Activated CD4-positive, alpha-beta T cell treated with anti-CD3 and anti-CD28 coated beads for 24 hours (primary cell): Measurements from ENCODE around the gene APOBEC4.
"Not testable (repeated sequence)": the region's sequence is repeated elsewhere in the genome, so short reads cannot be mapped to it uniquely, and the experiment has no call there.

Source experiments
- DNase-seq, 2 donors: peaks; one replicate each; pipeline ENCODE4 v3.0.0-alpha.2; 2020; ENCODE audit warnings: low read depth in 2 of 2

The APOBEC4 gene

DNA sequence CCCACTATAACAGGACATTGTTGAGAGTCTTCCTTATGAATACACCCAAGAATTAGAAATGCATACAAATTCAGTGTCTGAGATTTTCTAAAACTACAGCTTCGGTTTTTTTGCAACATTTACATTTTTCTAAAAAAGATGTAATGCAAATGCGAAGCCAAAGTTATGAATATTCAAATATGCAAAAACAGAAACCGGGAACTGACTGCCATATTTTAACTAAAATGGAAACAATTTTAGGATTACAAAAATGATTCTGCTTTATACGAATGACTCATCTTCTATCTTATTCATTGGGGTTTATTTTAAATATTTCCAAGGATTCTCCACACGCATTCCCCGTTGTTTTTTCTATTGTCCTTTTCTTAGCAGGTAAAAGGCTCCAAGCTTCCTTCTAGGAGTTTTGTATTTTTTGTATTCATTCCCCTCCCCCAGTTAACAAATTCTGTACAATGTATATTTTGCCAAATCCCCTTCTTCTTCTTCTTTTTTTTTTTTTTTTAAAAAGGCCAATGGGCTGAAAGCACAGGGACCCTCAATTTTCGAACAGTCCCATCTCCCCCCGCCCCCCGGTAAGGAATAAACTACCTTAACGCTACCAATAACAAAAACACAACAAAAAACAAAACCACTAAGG is 18.6 kb downstream of the APOBEC4 start:
- no peak for DNase-seq

DNA sequence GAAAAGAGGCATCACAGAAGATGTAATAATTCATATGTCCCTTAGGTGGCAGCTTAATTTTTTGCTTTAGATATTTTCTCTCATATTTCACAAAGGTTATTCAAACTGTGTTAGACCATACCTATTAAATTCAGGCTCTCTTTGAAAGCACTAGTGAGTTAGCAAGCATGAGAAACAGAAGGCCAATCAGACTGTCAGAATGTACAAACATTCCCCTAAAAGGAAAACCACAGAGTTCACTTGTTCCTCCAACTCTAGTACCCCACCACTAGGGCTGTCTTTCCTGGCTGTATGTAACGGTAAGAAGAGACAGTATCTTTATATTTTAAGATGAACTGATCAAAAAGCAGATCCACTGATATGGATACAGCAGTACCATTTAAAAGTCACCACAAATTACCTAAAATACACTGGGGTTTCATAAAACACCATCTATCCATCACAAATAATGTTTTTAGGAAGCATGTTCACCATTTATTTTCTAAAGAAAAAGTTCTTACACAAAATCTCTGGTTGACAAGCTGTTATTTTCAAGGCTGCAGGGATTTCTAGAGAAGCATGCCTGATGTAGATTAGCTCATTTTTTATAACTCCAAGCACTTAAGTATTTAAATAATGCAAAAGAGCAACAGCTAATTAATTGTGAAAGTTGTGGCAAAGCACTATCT is 19.3 kb downstream of the APOBEC4 start:
- no peak for DNase-seq

GRCh38 chr1:183632964-183633363 is 20.2 kb downstream of the APOBEC4 start:
- no peak for DNase-seq

DNA sequence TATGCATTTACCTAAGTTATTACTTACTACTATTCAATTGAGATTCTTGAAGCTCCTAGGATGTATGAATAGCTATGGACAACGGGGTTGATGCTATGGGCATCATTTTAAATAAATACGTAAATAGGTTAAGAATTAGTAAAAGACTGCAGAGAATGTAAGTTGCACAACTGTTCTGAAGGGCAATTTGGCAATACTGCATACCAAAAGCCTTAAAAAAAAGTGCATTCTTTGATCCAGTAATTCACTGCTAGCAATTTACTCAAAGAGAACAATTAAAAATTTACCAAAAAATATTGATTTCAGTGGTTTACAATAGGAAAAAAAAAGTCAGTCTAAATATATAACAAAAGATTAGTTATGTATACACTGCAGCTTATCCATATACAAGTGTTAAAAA is 21.0 kb downstream of the APOBEC4 start:
- no peak for DNase-seq

DNA sequence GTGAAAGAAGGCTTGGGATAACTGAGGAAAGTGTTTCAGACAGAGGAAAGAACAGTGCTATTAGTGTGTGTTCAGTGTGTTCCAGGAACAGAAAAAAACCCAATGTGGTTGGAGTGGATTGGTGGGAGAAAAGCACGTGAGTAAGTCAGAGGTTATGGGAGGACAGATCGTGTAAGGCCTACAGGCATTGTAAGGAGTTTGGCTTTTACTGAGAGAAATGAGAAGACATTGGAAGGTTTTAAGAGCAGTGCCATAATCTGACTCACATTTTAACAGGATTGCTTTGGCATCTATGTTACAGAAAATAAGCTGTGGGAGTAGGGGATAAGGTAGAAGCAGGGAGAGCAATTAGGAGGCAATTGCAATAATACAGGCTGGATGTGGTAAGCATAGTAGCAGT is 22.4 kb downstream of the APOBEC4 start:
- no peak for DNase-seq

DNA sequence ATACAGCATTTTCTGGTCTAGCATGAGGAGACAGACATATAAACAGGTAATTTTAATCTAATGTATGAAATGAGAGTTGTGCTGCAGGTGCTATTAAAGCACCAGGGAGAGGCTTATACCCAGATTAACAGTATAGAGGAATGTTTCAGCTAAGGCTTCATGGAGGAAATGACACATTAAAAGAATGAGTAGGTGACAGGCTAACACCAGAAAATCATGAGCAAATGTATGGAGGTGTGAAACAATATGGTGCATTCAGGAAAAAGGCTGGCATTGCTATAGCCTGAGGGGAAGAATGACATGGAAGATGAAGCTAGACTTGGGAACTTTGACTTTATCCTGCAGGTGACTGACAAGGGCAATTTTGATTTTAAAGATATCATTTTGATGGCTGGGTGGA is 24.6 kb downstream of the APOBEC4 start:
- no peak for DNase-seq

DNA sequence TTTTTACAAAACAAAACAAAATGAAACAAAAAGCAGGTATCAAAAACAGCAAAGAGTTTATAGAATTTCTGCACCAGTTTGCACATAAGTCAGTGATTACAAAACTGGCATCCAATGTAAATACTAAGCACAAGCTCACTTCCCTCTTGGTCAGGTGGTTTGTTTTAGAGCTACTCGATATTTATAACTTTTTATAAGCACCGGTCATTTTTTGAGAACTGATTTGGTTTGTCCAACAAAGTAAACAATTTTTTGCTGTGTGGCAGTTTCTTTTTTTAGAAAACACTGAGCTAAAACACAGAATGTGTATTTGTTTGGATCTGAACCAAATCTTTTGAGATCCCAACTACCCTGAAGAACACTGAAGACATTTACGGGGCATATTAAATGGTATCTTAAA is 26.9 kb downstream of the APOBEC4 start:
- not testable (repeated sequence) for DNase-seq

- DNase-seq = no peak
Measured at GRCh38 chr1:183622884-183623785, 30.0 kb downstream of the APOBEC4 start.

DNA sequence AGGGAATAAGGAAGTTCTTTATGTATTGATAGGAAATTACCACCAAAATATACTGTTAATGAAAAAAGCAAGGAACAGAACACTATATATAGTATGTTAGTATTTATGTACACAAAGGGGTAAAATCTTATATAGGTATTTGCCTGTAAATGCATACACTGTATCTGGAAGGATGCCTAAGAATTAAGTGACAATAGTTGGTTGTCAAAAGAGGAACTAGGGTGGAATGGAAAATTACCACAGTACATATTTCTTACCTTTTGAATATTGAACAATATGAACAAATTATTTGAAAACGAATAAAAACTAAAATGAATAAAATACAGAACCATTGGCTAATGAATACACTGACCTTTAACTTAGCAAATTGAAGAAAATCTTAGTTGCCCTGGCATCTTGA is 31.1 kb downstream of the APOBEC4 start:
- no peak for DNase-seq

DNA sequence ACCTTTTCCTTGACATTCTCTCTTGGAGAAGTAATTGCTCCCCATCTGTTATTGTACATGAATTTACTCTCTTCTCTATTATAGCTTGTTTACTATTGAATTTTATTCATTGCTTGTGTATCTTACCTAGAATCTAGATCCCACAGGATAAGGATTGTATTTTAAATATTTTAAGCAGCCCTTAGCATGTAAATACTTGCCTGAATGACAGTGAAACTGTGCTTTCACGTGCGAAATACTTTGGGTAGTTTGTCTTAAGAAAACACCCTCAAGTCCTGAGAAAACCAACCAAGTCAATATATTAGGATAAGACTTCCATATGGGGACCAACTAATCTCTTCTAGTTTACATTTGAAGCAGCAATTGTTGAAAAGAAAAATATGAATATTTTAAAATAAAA is 32.8 kb downstream of the APOBEC4 start:
- DNase-seq = no peak

DNA sequence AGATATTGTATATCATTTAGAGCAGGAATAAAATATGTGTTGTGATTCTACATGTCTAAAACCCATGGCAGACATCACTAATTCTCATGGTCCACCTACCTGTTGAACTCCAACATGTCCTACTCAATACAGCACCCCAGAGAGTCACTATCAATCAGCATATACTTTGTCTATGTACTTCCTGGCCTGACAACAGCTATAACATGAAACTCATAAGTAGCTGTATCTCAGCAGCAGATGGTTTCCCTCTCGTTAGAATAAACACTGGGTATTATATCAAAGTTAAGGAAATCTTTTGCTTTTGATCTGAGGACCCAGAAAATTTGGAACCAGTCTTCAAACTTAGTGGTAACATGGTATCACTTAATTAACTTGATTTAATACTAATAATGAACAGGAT is 33.3 kb downstream of the APOBEC4 start:
- DNase-seq = no peak

DNA sequence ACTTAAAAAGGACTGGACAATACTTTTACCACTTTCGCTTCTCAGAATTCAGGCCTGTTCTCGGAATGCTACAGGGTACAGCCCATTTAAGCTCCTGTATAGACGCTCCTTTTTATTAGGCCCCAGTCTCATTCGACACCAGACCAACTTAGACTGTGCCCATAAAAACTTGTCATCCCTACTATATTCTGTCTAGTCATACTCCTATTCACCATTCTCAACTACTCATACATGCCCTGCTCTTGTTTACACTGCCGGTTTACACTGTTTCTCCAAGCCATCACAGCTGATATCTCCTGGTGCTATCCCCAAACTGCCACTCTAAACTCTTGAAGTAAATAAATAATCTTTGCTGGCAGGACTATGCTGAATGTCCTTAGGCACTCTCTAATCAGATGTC is 34.9 kb downstream of the APOBEC4 start:
- DNase-seq = not testable (repeated sequence)

DNA sequence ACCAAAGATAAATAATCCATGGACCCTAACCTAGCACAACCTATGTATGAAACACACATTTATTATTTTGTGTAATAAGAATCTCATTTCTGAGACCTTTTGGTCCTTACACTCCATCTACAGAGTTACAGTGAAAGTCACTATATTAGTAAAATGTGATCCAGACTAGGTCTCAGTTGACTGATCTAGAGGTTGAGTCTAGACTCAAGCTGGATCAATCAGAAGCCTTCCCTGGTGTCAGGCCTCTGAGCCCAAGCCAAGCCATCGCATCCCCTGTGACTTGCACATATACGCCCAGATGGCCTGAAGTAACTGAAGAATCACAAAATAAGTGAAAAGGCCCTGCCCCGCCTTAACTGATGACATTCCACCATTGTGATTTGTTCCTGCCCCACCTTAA is 40.1 kb downstream of the APOBEC4 start:
- not testable (repeated sequence) for DNase-seq

DNA sequence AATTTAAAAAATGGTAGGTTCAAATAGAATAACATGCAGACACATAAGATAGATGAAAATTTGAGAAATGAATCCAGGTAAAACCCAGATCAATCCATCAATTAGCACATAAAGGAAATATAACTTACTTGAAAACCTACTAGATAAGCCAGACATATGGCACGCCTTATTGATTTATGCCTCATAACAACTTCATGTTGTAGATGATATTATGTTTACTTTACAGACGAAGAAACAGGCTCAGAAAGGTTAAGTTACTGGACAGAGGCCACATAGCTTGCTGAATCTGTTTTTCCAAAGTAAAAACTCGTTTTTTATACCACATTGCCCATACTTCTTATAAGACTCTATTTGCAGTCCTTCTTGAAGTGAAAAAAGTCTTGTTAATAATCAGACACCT is 40.7 kb downstream of the APOBEC4 start:
- no peak for DNase-seq

- DNase-seq = no peak
Measured at GRCh38 chr1:183611021-183611420, 42.1 kb downstream of the APOBEC4 start.

GRCh38 chr1:183609759-183610452 is 43.2 kb downstream of the APOBEC4 start:
- DNase-seq = no peak

- DNase-seq = no peak
Measured at GRCh38 chr1:183609313-183609712, 43.8 kb downstream of the APOBEC4 start.

GRCh38 chr1:183607322-183607980 is 45.7 kb downstream of the APOBEC4 start:
- DNase-seq = no peak

GRCh38 chr1:183605904-183606303 is 47.2 kb downstream of the APOBEC4 start:
- no peak for DNase-seq

DNA sequence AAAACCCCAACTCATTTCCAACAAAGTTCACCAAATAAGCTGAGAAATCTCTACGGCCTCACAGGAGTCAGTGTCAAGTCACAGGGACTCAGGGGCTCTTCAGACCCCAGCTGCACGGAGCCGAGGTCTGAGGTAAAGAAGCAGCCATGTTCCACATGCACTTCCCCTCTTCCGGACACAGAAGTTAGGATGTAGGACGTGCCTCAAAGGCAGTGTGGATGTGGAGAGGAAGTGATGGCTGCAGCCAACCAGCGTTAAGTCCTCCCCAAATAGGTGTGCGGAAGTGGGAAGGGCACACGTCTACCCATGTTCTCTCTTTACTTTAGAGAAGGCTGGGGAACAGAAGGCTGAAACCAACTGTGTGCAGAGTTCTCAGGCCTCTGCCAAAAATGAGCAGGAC is 48.3 kb downstream of the APOBEC4 start:
- DNase-seq = no peak

- DNase-seq = no peak
Measured at GRCh38 chr1:183604038-183604808, 48.9 kb downstream of the APOBEC4 start.
